ENCODE data around the gene ASGR2.

- TF ChIP-seq CTCF (optimal IDR thresholded peaks at IDR 0.05 in 1 of 3, IDR thresholded peaks at IDR 0.05 in 1 of 3, conservative IDR thresholded peaks at IDR 0.05 in 1 of 3; ENCODE audit: extremely low read depth in 1 of 3, insufficient read depth in 2 of 3, low read length in 3 of 3) (no peak), EZH2 (IDR thresholded peaks at IDR 0.05; ENCODE audit: low read length) (no peak)
Measured at GRCh38 chr17:7074931-7075330, 39.7 kb downstream of the ASGR2 start.

All from keratinocyte (primary cell).